K562 (cell line): ENCODE data around the gene SLC44A1. TPM values are rescaled to one million over a fixed set of nuclear protein-coding genes. Genes with fewer than 3 reads are reported as not detected.

Experiments
- ELF2 ChIP-seq: fragments of 250-450 bp; sonication (Bioruptor Pico); IDR thresholded peaks from 2 replicates; pipeline ENCODE4 v1.5.0; 2021; ENCODE audit warnings: mild to moderate bottlenecking
- GABPB2 ChIP-seq: fragments of 250-450 bp; sonication (Bioruptor Pico); conservative IDR thresholded peaks from 2 replicates; pipeline ENCODE4 v1.5.1; 2021; ENCODE audit warnings: mild to moderate bottlenecking
- HDAC3 ChIP-seq: fragments of 450-650 bp; IDR thresholded peaks from 2 replicates; pipeline ENCODE4 v1.6.1; 2018; ENCODE audit warnings: borderline replicate concordance, mild to moderate bottlenecking, moderate library complexity; ENCODE audit not compliant: partially characterized antibody
- MEF2A ChIP-seq: IDR thresholded peaks from 2 replicates; pipeline ENCODE4 v1.6.1; 2011; ENCODE audit warnings: low read depth, mild to moderate bottlenecking, low read length, moderate library complexity; ENCODE audit not compliant: control insufficient read depth
- MTF1 ChIP-seq: fragments of 250-450 bp; sonication (Bioruptor Pico); IDR thresholded peaks from 2 replicates; pipeline ENCODE4 v1.9.0; 2021; ENCODE audit warnings: moderate library complexity, mild to moderate bottlenecking, inconsistent platforms, borderline replicate concordance
- NR2C2 ChIP-seq, 2 experiments: fragments of 200-800 bp in 1 of 2; sonication (Bioruptor generic) in 1 of 2; sonication (generic) in 1 of 2; formaldehyde crosslinking in 1 of 2; IDR thresholded peaks; 2 replicates each; pipeline versions ENCODE4 v1.6.1 to v1.8.0; 2016 to 2022; ENCODE audit warnings: mild to moderate bottlenecking in 1 of 2, missing compliant biosample characterization in 1 of 2, missing genetic modification characterization in 1 of 2, missing genetic modification reagents in 1 of 2
- ZKSCAN1 ChIP-seq: fragments of 150-350 bp; IDR thresholded peaks from 2 replicates; pipeline ENCODE4 v1.6.1; 2016; ENCODE audit warnings: low read depth, low read length
- ZNF316 ChIP-seq: fragments of 450-650 bp; IDR thresholded peaks from 2 replicates; pipeline ENCODE4 v1.6.1; 2016
- polyA plus RNA-seq, 8 experiments: library from polyadenylated mRNA; depleted of rRNA in 4 of 8; stranded (reverse) in 5 of 8; unstranded in 3 of 8; fragments of >200 nt; fragmentation: Nextera tagmentation in 2 of 8; fragmentation: Illumina TruSeq in 1 of 8; extraction: Ambion mirVana in 2 of 8; extraction: Trizol in 1 of 8; gene quantifications; 2 replicates each; pipeline versions ENCODE4 v1.2.1 to v1.2.3, GENCODE V29; 2011 to 2014; ENCODE audit warnings: inconsistent platforms in 1 of 8, missing spikeins in 1 of 8
- total RNA-seq, 7 experiments: library from RNA; depleted of rRNA in 6 of 7; stranded (reverse); fragments of >200 nt in 6 of 7; fragmentation: Illumina TruSeq in 2 of 7; extraction: Trizol in 2 of 7; gene quantifications; 2 replicates each; pipeline versions ENCODE4 v1.2.1 to v1.2.3, GENCODE V29; 2011 to 2021; ENCODE audit warnings: low replicate concordance in 1 of 7
- TF ChIP-seq, protein P1 (sequence below): fragments of 250-450 bp; sonication (Bioruptor Pico); IDR thresholded peaks from 2 replicates; pipeline ENCODE4 v1.4.0; 2020; ENCODE audit warnings: mild to moderate bottlenecking, moderate library complexity
- TF ChIP-seq, protein P2 (sequence below): sonication (generic); formaldehyde crosslinking; IDR thresholded peaks from 2 replicates; pipeline ENCODE4 v1.9.0; 2022; ENCODE audit warnings: mild to moderate bottlenecking, missing genetic modification reagents
- TF ChIP-seq, protein P3 (sequence below), 2 experiments: fragments of 450-650 bp in 1 of 2; sonication (generic) in 1 of 2; formaldehyde crosslinking in 1 of 2; IDR thresholded peaks in 1 of 2; conservative IDR thresholded peaks in 1 of 2; 2 replicates each; pipeline versions ENCODE4 v1.6.1 to v1.8.1; 2016 to 2023; ENCODE audit warnings: mild to moderate bottlenecking in 2 of 2, moderate library complexity in 2 of 2, inconsistent platforms in 1 of 2, missing genetic modification reagents in 1 of 2
- TF ChIP-seq, protein P4 (sequence below): sonication (generic); formaldehyde crosslinking; IDR thresholded peaks from 2 replicates; pipeline ENCODE4 v1.8.0; 2022; ENCODE audit warnings: mild to moderate bottlenecking, missing genetic modification reagents
- TF ChIP-seq, protein P5 (sequence below): sonication (generic); formaldehyde crosslinking; IDR thresholded peaks from 2 replicates; pipeline ENCODE4 v1.8.0; 2022; ENCODE audit warnings: missing genetic modification reagents, mild to moderate bottlenecking, moderate library complexity, borderline replicate concordance

The SLC44A1 gene
- total and polyA plus RNA-seq, 9 of the 15 experiments (the other 6 are each of a cell fraction or from before 2014, with no cell fraction given) = 0.11 to 0.59 (median 0.30) TPM

DNA sequence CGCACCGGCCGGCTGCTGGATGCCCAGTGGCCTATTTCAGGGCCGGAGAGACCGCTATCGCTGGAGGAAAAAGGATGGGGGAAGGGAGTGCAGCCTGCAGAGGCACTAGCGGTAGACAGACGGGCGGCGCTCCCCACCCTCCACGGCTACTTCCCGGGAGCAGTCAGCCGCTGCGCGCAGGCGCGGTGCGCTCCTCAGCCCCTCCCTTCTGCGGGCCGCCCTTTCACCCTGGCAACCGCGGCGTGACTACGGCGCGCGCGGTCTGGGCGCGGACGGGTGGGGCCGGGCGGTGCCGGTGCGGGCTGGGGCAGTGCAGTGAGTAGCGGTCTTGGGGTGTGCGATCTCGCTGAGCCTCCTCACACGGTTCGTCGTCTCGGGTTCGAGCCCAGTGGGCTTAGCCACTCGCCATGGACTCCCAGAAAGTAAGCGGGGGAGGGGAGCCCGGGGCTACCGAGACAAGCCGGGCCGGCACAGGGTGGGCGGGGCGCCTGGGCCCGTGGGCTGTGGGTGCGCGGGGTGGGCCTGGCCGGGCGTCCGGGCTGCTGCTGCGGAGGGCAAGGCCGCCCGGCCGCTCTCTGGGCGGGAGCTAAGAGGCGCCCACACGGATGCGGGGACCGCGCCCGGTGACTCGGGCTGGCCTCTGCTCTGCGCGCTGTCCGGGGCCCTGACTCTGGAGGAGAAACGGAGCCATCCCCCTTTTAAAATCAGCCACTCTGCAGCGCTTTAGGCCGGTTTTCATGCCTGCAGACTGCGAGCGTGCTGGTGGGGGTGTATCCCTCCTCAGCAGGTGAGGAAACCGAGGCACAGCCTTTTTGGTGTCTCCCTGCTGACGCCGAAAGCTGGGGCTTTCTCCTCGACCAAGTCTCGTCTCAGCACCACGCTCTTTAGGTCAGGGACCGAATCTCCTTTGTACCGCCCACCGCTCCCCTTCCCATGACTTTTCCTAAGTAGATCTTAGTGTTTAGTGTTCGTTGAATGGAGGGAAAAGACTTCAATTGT, 203.7 kb downstream of the SLC44A1 start, which contains the start of gene FSD1L (continued):
- TF ChIP-seq ZNF316 = no peak
- no peak for TF ChIP-seq HDAC3
- no peak for TF ChIP-seq ZKSCAN1
- TF ChIP-seq MEF2A = no peak
- peak; percentile 48; the same call in 1 of the 2 replicates for TF ChIP-seq ELF2 (CRISPR knock-in tag)
- peak; percentile 88 for TF ChIP-seq NR2C2 (CRISPR knock-in tag; IDR thresholded peaks at IDR 0.05)
- TF ChIP-seq NR2C2 (tag; IDR thresholded peaks at IDR 0.05) = peak; percentile 98
- TF ChIP-seq GABPB2 = no peak
- TF ChIP-seq, protein P1, sequence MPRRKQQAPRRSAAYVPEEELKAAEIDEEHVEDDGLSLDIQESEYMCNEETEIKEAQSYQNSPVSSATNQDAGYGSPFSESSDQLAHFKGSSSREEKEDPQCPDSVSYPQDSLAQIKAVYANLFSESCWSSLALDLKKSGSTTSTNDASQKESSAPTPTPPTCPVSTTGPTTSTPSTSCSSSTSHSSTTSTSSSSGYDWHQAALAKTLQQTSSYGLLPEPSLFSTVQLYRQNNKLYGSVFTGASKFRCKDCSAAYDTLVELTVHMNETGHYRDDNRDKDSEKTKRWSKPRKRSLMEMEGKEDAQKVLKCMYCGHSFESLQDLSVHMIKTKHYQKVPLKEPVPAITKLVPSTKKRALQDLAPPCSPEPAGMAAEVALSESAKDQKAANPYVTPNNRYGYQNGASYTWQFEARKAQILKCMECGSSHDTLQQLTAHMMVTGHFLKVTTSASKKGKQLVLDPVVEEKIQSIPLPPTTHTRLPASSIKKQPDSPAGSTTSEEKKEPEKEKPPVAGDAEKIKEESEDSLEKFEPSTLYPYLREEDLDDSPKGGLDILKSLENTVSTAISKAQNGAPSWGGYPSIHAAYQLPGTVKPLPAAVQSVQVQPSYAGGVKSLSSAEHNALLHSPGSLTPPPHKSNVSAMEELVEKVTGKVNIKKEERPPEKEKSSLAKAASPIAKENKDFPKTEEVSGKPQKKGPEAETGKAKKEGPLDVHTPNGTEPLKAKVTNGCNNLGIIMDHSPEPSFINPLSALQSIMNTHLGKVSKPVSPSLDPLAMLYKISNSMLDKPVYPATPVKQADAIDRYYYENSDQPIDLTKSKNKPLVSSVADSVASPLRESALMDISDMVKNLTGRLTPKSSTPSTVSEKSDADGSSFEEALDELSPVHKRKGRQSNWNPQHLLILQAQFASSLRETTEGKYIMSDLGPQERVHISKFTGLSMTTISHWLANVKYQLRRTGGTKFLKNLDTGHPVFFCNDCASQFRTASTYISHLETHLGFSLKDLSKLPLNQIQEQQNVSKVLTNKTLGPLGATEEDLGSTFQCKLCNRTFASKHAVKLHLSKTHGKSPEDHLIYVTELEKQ (CRISPR knock-in tag) = no peak
- TF ChIP-seq, protein P2, sequence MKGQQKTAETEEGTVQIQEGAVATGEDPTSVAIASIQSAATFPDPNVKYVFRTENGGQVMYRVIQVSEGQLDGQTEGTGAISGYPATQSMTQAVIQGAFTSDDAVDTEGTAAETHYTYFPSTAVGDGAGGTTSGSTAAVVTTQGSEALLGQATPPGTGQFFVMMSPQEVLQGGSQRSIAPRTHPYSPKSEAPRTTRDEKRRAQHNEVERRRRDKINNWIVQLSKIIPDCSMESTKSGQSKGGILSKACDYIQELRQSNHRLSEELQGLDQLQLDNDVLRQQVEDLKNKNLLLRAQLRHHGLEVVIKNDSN (CRISPR knock-in tag) = no peak
- TF ChIP-seq, protein P3, sequence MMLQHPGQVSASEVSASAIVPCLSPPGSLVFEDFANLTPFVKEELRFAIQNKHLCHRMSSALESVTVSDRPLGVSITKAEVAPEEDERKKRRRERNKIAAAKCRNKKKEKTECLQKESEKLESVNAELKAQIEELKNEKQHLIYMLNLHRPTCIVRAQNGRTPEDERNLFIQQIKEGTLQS (IDR thresholded peaks at IDR 0.05) = no peak
- TF ChIP-seq, protein P3 (CRISPR knock-in tag; conservative IDR thresholded peaks at IDR 0.05) = no peak
- no peak for TF ChIP-seq MTF1 (CRISPR knock-in tag)
- TF ChIP-seq, protein P4, sequence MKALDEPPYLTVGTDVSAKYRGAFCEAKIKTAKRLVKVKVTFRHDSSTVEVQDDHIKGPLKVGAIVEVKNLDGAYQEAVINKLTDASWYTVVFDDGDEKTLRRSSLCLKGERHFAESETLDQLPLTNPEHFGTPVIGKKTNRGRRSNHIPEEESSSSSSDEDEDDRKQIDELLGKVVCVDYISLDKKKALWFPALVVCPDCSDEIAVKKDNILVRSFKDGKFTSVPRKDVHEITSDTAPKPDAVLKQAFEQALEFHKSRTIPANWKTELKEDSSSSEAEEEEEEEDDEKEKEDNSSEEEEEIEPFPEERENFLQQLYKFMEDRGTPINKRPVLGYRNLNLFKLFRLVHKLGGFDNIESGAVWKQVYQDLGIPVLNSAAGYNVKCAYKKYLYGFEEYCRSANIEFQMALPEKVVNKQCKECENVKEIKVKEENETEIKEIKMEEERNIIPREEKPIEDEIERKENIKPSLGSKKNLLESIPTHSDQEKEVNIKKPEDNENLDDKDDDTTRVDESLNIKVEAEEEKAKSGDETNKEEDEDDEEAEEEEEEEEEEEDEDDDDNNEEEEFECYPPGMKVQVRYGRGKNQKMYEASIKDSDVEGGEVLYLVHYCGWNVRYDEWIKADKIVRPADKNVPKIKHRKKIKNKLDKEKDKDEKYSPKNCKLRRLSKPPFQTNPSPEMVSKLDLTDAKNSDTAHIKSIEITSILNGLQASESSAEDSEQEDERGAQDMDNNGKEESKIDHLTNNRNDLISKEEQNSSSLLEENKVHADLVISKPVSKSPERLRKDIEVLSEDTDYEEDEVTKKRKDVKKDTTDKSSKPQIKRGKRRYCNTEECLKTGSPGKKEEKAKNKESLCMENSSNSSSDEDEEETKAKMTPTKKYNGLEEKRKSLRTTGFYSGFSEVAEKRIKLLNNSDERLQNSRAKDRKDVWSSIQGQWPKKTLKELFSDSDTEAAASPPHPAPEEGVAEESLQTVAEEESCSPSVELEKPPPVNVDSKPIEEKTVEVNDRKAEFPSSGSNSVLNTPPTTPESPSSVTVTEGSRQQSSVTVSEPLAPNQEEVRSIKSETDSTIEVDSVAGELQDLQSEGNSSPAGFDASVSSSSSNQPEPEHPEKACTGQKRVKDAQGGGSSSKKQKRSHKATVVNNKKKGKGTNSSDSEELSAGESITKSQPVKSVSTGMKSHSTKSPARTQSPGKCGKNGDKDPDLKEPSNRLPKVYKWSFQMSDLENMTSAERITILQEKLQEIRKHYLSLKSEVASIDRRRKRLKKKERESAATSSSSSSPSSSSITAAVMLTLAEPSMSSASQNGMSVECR (CRISPR knock-in tag) = peak; percentile 63; the same call in 1 of the 2 replicates
- TF ChIP-seq, protein P5, sequence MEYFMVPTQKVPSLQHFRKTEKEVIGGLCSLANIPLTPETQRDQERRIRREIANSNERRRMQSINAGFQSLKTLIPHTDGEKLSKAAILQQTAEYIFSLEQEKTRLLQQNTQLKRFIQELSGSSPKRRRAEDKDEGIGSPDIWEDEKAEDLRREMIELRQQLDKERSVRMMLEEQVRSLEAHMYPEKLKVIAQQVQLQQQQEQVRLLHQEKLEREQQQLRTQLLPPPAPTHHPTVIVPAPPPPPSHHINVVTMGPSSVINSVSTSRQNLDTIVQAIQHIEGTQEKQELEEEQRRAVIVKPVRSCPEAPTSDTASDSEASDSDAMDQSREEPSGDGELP (CRISPR knock-in tag) = peak; percentile 53; the same call in 1 of the 2 replicates
